HepG2 (cell line): ENCODE measurements around the gene PNPLA8. TPM values are rescaled to one million over a fixed set of nuclear protein-coding genes. Genes with fewer than 3 reads are reported as not detected.

Experiments used
- AKAP8 ChIP-seq: sonication (generic); formaldehyde crosslinking; IDR thresholded peaks from 2 replicates; pipeline ENCODE4 v1.5.1; 2020; ENCODE audit warnings: mild to moderate bottlenecking, missing genetic modification reagents
- GFI1 ChIP-seq: sonication (generic); formaldehyde crosslinking; IDR thresholded peaks from 2 replicates; pipeline ENCODE4 v1.5.0; 2020; ENCODE audit warnings: missing genetic modification reagents, mild to moderate bottlenecking, borderline replicate concordance
- HCFC1 ChIP-seq: fragments of 150-350 bp; IDR thresholded peaks from 2 replicates; pipeline ENCODE4 v1.6.1; 2014; ENCODE audit warnings: low read depth, low read length
- KAT7 ChIP-seq: IDR thresholded peaks from 2 replicates; pipeline ENCODE4 v1.6.1; 2018; ENCODE audit warnings: borderline replicate concordance, missing compliant biosample characterization
- KDM1A ChIP-seq: IDR thresholded peaks from 2 replicates; pipeline ENCODE4 v1.6.1; 2016; ENCODE audit warnings: missing compliant biosample characterization
- NFRKB ChIP-seq: fragments of 450-650 bp; IDR thresholded peaks from 2 replicates; pipeline ENCODE4 v1.6.1; 2017
- RBM39 ChIP-seq: fragments of 200-400 bp; formaldehyde crosslinking; IDR thresholded peaks from one replicate; pipeline ENCODE4 v1.6.1; 2018; ENCODE audit warnings: antibody characterized with exemption, mild to moderate bottlenecking, low read depth, low read length; ENCODE audit not compliant: poor library complexity, severe bottlenecking
- SAP130 ChIP-seq: IDR thresholded peaks from 2 replicates; pipeline ENCODE4 v1.6.1; 2016; ENCODE audit warnings: low read depth
- ZNF550 ChIP-seq: sonication (generic); formaldehyde crosslinking; IDR thresholded peaks from 2 replicates; pipeline ENCODE4 v1.4.0; 2020; ENCODE audit warnings: mild to moderate bottlenecking, missing genetic modification reagents, borderline replicate concordance
- ZNF777 ChIP-seq: sonication (generic); formaldehyde crosslinking; IDR thresholded peaks from 2 replicates; pipeline ENCODE4 v1.4.0; 2020; ENCODE audit warnings: missing genetic modification reagents
- polyA plus RNA-seq, 8 experiments: library from polyadenylated mRNA; depleted of rRNA in 3 of 8; stranded (reverse) in 7 of 8; unstranded in 1 of 8; fragments of >200 nt; fragmentation: Illumina TruSeq in 4 of 8; extraction: Trizol in 4 of 8; gene quantifications; 2 replicates each; pipeline versions ENCODE4 v1.2.1 to v1.2.3, GENCODE V29; 2011 to 2016; ENCODE audit warnings: low read depth in 4 of 8, missing spikeins in 1 of 8, mixed read lengths in 1 of 8; ENCODE audit not compliant: insufficient read depth in 1 of 8
- total RNA-seq, 5 experiments: library from RNA; depleted of rRNA; stranded (reverse); fragments of >200 nt; fragmentation: Illumina TruSeq; extraction: Trizol; gene quantifications; 2 replicates each; pipeline ENCODE4 v1.2.3, GENCODE V29; 2016; ENCODE audit warnings: low read depth in 1 of 5
- TF ChIP-seq, protein P1 (sequence below): sonication (generic); formaldehyde crosslinking; IDR thresholded peaks from 2 replicates; pipeline ENCODE4 v1.9.0; 2021; ENCODE audit warnings: missing genetic modification reagents, borderline replicate concordance
- TF ChIP-seq, protein P2 (sequence below): sonication (generic); formaldehyde crosslinking; IDR thresholded peaks from 2 replicates; pipeline ENCODE4 v1.9.0; 2021; ENCODE audit warnings: missing genetic modification reagents, borderline replicate concordance
- TF ChIP-seq, protein P3 (sequence below): IDR thresholded peaks from 2 replicates; pipeline ENCODE4 v1.6.1; 2016; ENCODE audit warnings: low read depth, missing genetic modification reagents, missing compliant biosample characterization
- TF ChIP-seq, protein P4 (sequence below): sonication (generic); formaldehyde crosslinking; IDR thresholded peaks from 2 replicates; pipeline ENCODE4 v1.5.0; 2020; ENCODE audit warnings: missing genetic modification reagents, mild to moderate bottlenecking, borderline replicate concordance
- TF ChIP-seq, protein P5 (sequence below): sonication (generic); formaldehyde crosslinking; IDR thresholded peaks from 2 replicates; pipeline ENCODE4 v1.5.0; 2020; ENCODE audit warnings: missing genetic modification reagents

Gene PNPLA8
- total and polyA plus RNA-seq, 2 of the 13 experiments (the other 11 are each of a cell fraction or from before 2014, with no cell fraction given): 6.3 to 11.4 TPM

DNA sequence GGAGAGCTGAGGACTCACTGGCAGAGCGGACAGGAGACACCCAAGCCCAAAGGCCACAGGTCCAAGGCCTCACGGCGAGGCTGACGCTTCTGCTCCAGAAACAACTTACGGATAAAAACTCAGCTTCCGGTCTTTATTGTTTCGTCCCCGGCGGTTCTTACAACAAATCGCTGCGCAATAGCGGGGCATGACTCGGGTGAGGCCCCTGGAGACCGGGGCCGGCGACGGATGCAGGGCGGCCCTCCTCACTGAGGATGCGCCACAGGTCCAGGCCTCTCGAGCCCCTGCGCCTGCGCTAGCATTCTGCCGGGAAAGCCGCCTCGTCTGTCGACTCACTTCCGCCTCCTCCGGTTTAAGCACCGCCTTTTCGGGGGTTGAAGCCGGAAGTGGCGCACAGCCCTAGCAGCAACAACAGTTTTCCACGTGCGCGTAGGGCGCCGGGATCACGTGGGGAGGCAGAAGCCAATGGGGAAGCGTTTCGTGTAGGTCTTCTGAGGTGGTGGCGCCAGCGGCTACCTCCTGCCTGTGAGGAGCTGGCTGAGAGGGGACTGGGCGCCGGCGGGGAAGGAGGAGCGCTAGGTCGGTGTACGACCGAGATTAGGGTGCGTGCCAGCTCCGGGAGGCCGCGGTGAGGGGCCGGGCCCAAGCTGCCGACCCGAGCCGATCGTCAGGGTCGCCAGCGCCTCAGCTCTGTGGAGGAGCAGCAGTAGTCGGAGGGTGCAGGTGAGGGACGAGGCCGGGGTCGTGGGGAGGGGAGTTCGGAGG is 43.6 kb upstream of the PNPLA8 start, which contains the start of the genes DNAJB9 and THAP5 (continued):
- TF ChIP-seq SAP130 (CRISPR knock-in tag) (peak; percentile 99), ZNF550 (CRISPR knock-in tag) (no peak), NFRKB (no peak), GFI1 (CRISPR knock-in tag) (no peak; the same call in none of the 2 replicates), ZNF777 (CRISPR knock-in tag) (no peak; the same call in 1 of the 2 replicates), KDM1A (CRISPR knock-in tag) (peak; percentile 43; the same call in 1 of the 2 replicates), KAT7 (CRISPR knock-in tag) (peak; percentile 72), RBM39 (no peak), HCFC1 (peak; percentile 50; the same call in 1 of the 2 replicates), AKAP8 (CRISPR knock-in tag) (no peak)
- TF ChIP-seq, protein P1, sequence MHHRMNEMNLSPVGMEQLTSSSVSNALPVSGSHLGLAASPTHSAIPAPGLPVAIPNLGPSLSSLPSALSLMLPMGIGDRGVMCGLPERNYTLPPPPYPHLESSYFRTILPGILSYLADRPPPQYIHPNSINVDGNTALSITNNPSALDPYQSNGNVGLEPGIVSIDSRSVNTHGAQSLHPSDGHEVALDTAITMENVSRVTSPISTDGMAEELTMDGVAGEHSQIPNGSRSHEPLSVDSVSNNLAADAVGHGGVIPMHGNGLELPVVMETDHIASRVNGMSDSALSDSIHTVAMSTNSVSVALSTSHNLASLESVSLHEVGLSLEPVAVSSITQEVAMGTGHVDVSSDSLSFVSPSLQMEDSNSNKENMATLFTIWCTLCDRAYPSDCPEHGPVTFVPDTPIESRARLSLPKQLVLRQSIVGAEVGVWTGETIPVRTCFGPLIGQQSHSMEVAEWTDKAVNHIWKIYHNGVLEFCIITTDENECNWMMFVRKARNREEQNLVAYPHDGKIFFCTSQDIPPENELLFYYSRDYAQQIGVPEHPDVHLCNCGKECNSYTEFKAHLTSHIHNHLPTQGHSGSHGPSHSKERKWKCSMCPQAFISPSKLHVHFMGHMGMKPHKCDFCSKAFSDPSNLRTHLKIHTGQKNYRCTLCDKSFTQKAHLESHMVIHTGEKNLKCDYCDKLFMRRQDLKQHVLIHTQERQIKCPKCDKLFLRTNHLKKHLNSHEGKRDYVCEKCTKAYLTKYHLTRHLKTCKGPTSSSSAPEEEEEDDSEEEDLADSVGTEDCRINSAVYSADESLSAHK: no peak
- TF ChIP-seq, protein P2, sequence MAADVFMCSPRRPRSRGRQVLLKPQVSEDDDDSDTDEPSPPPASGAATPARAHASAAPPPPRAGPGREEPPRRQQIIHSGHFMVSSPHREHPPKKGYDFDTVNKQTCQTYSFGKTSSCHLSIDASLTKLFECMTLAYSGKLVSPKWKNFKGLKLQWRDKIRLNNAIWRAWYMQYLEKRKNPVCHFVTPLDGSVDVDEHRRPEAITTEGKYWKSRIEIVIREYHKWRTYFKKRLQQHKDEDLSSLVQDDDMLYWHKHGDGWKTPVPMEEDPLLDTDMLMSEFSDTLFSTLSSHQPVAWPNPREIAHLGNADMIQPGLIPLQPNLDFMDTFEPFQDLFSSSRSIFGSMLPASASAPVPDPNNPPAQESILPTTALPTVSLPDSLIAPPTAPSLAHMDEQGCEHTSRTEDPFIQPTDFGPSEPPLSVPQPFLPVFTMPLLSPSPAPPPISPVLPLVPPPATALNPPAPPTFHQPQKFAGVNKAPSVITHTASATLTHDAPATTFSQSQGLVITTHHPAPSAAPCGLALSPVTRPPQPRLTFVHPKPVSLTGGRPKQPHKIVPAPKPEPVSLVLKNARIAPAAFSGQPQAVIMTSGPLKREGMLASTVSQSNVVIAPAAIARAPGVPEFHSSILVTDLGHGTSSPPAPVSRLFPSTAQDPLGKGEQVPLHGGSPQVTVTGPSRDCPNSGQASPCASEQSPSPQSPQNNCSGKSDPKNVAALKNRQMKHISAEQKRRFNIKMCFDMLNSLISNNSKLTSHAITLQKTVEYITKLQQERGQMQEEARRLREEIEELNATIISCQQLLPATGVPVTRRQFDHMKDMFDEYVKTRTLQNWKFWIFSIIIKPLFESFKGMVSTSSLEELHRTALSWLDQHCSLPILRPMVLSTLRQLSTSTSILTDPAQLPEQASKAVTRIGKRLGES (CRISPR knock-in tag): no peak
- TF ChIP-seq, protein P3, sequence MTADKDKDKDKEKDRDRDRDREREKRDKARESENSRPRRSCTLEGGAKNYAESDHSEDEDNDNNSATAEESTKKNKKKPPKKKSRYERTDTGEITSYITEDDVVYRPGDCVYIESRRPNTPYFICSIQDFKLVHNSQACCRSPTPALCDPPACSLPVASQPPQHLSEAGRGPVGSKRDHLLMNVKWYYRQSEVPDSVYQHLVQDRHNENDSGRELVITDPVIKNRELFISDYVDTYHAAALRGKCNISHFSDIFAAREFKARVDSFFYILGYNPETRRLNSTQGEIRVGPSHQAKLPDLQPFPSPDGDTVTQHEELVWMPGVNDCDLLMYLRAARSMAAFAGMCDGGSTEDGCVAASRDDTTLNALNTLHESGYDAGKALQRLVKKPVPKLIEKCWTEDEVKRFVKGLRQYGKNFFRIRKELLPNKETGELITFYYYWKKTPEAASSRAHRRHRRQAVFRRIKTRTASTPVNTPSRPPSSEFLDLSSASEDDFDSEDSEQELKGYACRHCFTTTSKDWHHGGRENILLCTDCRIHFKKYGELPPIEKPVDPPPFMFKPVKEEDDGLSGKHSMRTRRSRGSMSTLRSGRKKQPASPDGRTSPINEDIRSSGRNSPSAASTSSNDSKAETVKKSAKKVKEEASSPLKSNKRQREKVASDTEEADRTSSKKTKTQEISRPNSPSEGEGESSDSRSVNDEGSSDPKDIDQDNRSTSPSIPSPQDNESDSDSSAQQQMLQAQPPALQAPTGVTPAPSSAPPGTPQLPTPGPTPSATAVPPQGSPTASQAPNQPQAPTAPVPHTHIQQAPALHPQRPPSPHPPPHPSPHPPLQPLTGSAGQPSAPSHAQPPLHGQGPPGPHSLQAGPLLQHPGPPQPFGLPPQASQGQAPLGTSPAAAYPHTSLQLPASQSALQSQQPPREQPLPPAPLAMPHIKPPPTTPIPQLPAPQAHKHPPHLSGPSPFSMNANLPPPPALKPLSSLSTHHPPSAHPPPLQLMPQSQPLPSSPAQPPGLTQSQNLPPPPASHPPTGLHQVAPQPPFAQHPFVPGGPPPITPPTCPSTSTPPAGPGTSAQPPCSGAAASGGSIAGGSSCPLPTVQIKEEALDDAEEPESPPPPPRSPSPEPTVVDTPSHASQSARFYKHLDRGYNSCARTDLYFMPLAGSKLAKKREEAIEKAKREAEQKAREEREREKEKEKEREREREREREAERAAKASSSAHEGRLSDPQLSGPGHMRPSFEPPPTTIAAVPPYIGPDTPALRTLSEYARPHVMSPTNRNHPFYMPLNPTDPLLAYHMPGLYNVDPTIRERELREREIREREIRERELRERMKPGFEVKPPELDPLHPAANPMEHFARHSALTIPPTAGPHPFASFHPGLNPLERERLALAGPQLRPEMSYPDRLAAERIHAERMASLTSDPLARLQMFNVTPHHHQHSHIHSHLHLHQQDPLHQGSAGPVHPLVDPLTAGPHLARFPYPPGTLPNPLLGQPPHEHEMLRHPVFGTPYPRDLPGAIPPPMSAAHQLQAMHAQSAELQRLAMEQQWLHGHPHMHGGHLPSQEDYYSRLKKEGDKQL (CRISPR knock-in tag): peak; percentile 27; the same call in 1 of the 2 replicates
- TF ChIP-seq, protein P4, sequence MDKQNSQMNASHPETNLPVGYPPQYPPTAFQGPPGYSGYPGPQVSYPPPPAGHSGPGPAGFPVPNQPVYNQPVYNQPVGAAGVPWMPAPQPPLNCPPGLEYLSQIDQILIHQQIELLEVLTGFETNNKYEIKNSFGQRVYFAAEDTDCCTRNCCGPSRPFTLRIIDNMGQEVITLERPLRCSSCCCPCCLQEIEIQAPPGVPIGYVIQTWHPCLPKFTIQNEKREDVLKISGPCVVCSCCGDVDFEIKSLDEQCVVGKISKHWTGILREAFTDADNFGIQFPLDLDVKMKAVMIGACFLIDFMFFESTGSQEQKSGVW (CRISPR knock-in tag): no peak; the same call in 1 of the 2 replicates
- TF ChIP-seq, protein P5, sequence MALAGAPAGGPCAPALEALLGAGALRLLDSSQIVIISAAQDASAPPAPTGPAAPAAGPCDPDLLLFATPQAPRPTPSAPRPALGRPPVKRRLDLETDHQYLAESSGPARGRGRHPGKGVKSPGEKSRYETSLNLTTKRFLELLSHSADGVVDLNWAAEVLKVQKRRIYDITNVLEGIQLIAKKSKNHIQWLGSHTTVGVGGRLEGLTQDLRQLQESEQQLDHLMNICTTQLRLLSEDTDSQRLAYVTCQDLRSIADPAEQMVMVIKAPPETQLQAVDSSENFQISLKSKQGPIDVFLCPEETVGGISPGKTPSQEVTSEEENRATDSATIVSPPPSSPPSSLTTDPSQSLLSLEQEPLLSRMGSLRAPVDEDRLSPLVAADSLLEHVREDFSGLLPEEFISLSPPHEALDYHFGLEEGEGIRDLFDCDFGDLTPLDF (CRISPR knock-in tag): peak; percentile 91
